Adipocyte (in vitro differentiated cells): Measurements from ENCODE around the gene TRPC4.
"Not testable (repeated sequence)": the region's sequence is repeated elsewhere in the genome, so short reads cannot be mapped to it uniquely, and the experiment has no call there.

Source experiments
- DNase-seq: peaks from one replicate; pipeline ENCODE4 v3.0.0-alpha.2; 2015; ENCODE audit warnings: low read depth
- H3K27me3 ChIP-seq: replicated peaks from 2 replicates; pipeline ENCODE4 v1.7.0; 2013; ENCODE audit warnings: mild to moderate bottlenecking, low read length, moderate library complexity; ENCODE audit not compliant: control insufficient read depth, insufficient read depth
- H3K36me3 ChIP-seq: 2 replicates; pipeline ENCODE4 v1.7.0; 2013; ENCODE audit warnings: low read length, mild to moderate bottlenecking, moderate library complexity; ENCODE audit not compliant: control insufficient read depth, insufficient read depth, severe bottlenecking
- H3K4me1 ChIP-seq: 2 replicates; pipeline ENCODE4 v1.7.0; 2013; ENCODE audit warnings: mild to moderate bottlenecking, low read length, moderate library complexity; ENCODE audit not compliant: control insufficient read depth, insufficient read depth
- H3K4me3 ChIP-seq: 2 replicates; pipeline ENCODE4 v1.7.0; 2013; ENCODE audit warnings: mild to moderate bottlenecking, low read length, moderate library complexity
- H3K9ac ChIP-seq: 2 replicates; pipeline ENCODE4 v1.7.0; 2013; ENCODE audit warnings: mild to moderate bottlenecking, low read length, moderate library complexity
- H3K9me3 ChIP-seq: 2 replicates; pipeline ENCODE4 v1.7.0; 2013; ENCODE audit warnings: mild to moderate bottlenecking, low read length, moderate library complexity; ENCODE audit not compliant: control insufficient read depth

Gene TRPC4

GRCh38 chr13:37816276-37816675 lies 53.3 kb downstream of the TRPC4 start:
- Histone ChIP-seq H3K4me1 (no peaks in the 10 kb centered on the region), H3K27me3 (no peaks in the 10 kb centered on the region), H3K36me3 (no peaks in the 10 kb centered on the region), H3K4me3 (no peak overlapping the region), H3K9me3 (peaks cover 14% of the 10 kb centered on the region), H3K9ac (no peak overlapping the region)
- no peak for DNase-seq

GRCh38 chr13:37811441-37811840 lies 58.1 kb downstream of the TRPC4 start:
- H3K4me1 ChIP-seq = no peaks in the 10 kb centered on the region
- peaks cover 14% of the 10 kb centered on the region for H3K9me3 ChIP-seq
- H3K36me3 ChIP-seq = no peaks in the 10 kb centered on the region
- no peak overlapping the region for H3K4me3 ChIP-seq
- no peaks in the 10 kb centered on the region for H3K27me3 ChIP-seq
- no peak overlapping the region for H3K9ac ChIP-seq
- DNase-seq = peak; percentile 36

GRCh38 chr13:37806666-37807065 lies 62.9 kb downstream of the TRPC4 start:
- no peak for DNase-seq
- Histone ChIP-seq H3K4me3 (no peak overlapping the region), H3K27me3 (no peaks in the 10 kb centered on the region), H3K36me3 (no peaks in the 10 kb centered on the region), H3K9ac (no peak overlapping the region), H3K4me1 (no peaks in the 10 kb centered on the region), H3K9me3 (no peaks in the 10 kb centered on the region)

- Histone ChIP-seq H3K36me3 (no peaks in the 10 kb centered on the region), H3K27me3 (no peaks in the 10 kb centered on the region), H3K4me3 (no peak overlapping the region), H3K4me1 (peaks cover 10% of the 10 kb centered on the region), H3K9ac (no peak overlapping the region), H3K9me3 (no peaks in the 10 kb centered on the region)
- DNase-seq = no peak
Measured at GRCh38 chr13:37797631-37798030, 71.9 kb downstream of the TRPC4 start.

- H3K9ac ChIP-seq, H3K36me3 ChIP-seq, H3K4me3 ChIP-seq, DNase-seq, H3K9me3 ChIP-seq, H3K27me3 ChIP-seq: not testable (repeated sequence)
- peaks cover 10% of the 10 kb centered on the region for H3K4me1 ChIP-seq
Measured at GRCh38 chr13:37796795-37797194, 72.8 kb downstream of the TRPC4 start.

GRCh38 chr13:37795326-37795725 lies 74.2 kb downstream of the TRPC4 start:
- no peak for DNase-seq
- Histone ChIP-seq H3K9me3 (no peaks in the 10 kb centered on the region), H3K36me3 (no peaks in the 10 kb centered on the region), H3K4me1 (peaks cover 10% of the 10 kb centered on the region), H3K9ac (no peak overlapping the region), H3K27me3 (no peaks in the 10 kb centered on the region), H3K4me3 (no peak overlapping the region)

GRCh38 chr13:37791699-37792098 lies 77.9 kb downstream of the TRPC4 start:
- Histone ChIP-seq H3K36me3 (no peaks in the 10 kb centered on the region), H3K9ac (no peak overlapping the region), H3K4me3 (no peak overlapping the region), H3K9me3 (no peaks in the 10 kb centered on the region), H3K4me1 (no peaks in the 10 kb centered on the region), H3K27me3 (no peaks in the 10 kb centered on the region)
- no peak for DNase-seq

GRCh38 chr13:37788346-37788745 lies 81.2 kb downstream of the TRPC4 start:
- H3K4me3 ChIP-seq = no peak overlapping the region
- DNase-seq = no peak
- H3K36me3 ChIP-seq = no peaks in the 10 kb centered on the region
- no peaks in the 10 kb centered on the region for H3K9me3 ChIP-seq
- no peaks in the 10 kb centered on the region for H3K4me1 ChIP-seq
- no peaks in the 10 kb centered on the region for H3K27me3 ChIP-seq
- no peak overlapping the region for H3K9ac ChIP-seq

- H3K9ac ChIP-seq = no peak overlapping the region
- no peaks in the 10 kb centered on the region for H3K9me3 ChIP-seq
- peaks cover 8% of the 10 kb centered on the region for H3K4me1 ChIP-seq
- no peak for DNase-seq
- H3K36me3 ChIP-seq = no peaks in the 10 kb centered on the region
- no peaks in the 10 kb centered on the region for H3K27me3 ChIP-seq
- no peak overlapping the region for H3K4me3 ChIP-seq
Measured at GRCh38 chr13:37777676-37778075, 91.9 kb downstream of the TRPC4 start.

GRCh38 chr13:37775871-37776270 lies 93.7 kb downstream of the TRPC4 start:
- DNase-seq = no peak
- no peak overlapping the region for H3K4me3 ChIP-seq
- H3K9me3 ChIP-seq = no peaks in the 10 kb centered on the region
- no peak overlapping the region for H3K9ac ChIP-seq
- H3K27me3 ChIP-seq = no peaks in the 10 kb centered on the region
- H3K4me1 ChIP-seq = peaks cover 5% of the 10 kb centered on the region
- no peaks in the 10 kb centered on the region for H3K36me3 ChIP-seq

- Histone ChIP-seq H3K27me3 (no peaks in the 10 kb centered on the region), H3K9ac (no peak overlapping the region), H3K4me1 (no peaks in the 10 kb centered on the region), H3K9me3 (no peaks in the 10 kb centered on the region), H3K4me3 (no peak overlapping the region), H3K36me3 (no peaks in the 10 kb centered on the region)
- DNase-seq = no peak
Measured at GRCh38 chr13:37772644-37773043, 96.9 kb downstream of the TRPC4 start.

- no peak for DNase-seq
- H3K9ac ChIP-seq = no peak overlapping the region
- no peaks in the 10 kb centered on the region for H3K4me1 ChIP-seq
- H3K4me3 ChIP-seq = no peak overlapping the region
- H3K9me3 ChIP-seq = no peaks in the 10 kb centered on the region
- H3K27me3 ChIP-seq = no peaks in the 10 kb centered on the region
- no peaks in the 10 kb centered on the region for H3K36me3 ChIP-seq
Measured at GRCh38 chr13:37769545-37769944, 100.0 kb downstream of the TRPC4 start.
